NCI-H82 (cell line): ENCODE data around the gene PGLYRP3.
"Not testable (repeated sequence)": the region's sequence is repeated elsewhere in the genome, so short reads cannot be mapped to it uniquely, and the experiment has no call there.

Experiments
- DNase-seq: peaks from one replicate; lab custom pipeline; 2025; lab: John Stamatoyannopoulos, UW

Gene PGLYRP3

DNA sequence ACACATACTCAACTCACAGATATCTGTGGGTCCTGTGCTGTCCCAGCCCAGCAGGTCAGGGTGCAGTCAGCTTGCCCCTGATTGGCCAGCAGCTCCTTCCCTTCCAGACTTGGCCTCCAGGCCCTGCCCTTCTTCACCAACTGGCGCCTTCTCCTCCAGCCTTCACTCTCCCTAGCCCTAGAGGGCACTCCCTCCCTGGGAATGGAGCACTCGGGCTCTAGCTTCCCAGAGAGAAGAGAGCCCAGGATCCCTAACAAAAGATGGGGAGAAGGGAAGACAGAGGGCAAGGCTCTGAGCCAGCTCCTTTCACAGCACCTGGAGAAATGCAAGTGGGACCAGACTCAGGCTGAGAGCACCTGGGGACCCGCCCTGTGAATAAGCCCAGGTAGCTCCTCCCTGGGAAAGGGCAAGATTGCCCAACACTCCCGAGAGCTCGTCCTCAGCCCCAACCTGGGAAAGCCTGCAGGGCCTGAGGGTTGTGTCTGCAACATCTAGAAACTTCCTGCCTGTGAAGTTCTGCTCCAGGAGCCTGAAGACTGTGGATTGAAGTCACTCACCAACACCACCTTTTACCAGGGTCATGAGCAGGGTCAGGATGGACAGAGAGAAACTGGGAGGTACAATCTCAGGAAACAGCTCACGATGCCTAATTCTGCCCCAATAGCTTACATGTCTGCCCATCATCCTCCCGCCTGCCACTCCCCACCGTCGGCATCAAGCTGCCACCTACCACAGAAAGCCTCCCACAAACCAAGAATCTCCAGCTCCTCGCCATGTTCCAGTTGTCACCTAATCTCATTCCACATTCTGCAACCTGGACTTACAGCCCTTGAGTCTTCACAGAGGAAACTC is 36.0 kb upstream of the PGLYRP3 start, which contains the start of gene PGLYRP4:
TSS of gene PGLYRP4 (minus strand) at position 331 of the 852 bp plus-strand sequence. CDS start 909 bp downstream, outside the sequence.
- peak; percentile 57 for DNase-seq

GRCh38 chr1:153347856-153348255 is 35.1 kb upstream of the PGLYRP3 start:
- DNase-seq, result no peak

DNA sequence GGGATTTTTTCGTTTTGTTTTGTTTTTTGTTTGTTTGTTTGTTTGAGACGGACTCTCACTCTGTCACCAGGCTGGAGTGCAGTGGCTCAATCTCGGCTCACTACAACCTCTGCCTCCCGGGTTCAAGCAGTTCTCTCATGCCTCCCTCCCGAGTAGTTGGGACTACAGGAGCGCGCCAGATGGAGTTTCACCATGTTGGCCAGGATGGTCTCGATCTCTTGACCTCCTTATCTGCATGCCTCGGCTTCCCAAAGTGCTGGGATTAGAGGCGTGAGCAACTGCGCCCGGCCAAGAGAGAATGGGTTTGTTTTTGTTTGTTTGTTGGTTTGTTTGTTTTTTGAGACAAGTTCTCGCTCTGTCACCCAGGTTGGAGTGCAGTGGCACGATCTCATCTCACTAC is 34.3 kb upstream of the PGLYRP3 start:
- not testable (repeated sequence) for DNase-seq

DNA sequence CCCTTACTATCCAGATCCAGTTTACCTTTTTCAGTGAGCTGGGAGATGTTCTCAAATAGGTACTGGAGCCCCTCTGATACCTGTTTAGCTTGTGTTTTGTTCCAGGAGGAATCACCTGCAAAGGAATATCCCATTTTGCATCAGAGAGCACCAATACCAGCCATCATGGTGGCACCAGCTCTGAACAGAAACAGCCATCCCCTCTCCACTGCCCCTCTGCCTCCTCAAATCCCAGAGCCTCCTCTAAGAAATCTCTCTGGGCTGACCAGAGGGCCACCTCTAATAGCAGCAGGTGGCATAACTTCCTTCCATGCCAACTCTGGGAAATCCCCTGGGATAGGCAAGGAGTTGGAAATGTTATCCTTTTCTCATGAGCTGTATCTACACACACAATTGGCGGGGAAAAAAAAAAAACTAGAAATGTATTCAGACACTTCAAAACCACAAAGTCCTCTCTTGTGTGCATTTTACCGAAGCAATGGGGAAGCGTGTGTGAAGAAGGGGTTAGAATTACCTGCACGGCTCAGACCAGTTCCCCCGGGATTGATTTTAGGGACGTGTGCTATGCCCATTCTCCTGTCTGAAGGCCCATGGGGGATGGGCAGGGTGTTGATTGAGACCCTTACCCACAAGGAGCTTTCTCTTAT is 33.4 kb upstream of the PGLYRP3 start:
- DNase-seq, result no peak

- DNase-seq, result no peak
These were observed 32.7 kb upstream of the PGLYRP3 start for GRCh38 chr1:153345187-153346076.

- no peak for DNase-seq
These were observed 31.9 kb upstream of the PGLYRP3 start for GRCh38 chr1:153344718-153345025.

DNA sequence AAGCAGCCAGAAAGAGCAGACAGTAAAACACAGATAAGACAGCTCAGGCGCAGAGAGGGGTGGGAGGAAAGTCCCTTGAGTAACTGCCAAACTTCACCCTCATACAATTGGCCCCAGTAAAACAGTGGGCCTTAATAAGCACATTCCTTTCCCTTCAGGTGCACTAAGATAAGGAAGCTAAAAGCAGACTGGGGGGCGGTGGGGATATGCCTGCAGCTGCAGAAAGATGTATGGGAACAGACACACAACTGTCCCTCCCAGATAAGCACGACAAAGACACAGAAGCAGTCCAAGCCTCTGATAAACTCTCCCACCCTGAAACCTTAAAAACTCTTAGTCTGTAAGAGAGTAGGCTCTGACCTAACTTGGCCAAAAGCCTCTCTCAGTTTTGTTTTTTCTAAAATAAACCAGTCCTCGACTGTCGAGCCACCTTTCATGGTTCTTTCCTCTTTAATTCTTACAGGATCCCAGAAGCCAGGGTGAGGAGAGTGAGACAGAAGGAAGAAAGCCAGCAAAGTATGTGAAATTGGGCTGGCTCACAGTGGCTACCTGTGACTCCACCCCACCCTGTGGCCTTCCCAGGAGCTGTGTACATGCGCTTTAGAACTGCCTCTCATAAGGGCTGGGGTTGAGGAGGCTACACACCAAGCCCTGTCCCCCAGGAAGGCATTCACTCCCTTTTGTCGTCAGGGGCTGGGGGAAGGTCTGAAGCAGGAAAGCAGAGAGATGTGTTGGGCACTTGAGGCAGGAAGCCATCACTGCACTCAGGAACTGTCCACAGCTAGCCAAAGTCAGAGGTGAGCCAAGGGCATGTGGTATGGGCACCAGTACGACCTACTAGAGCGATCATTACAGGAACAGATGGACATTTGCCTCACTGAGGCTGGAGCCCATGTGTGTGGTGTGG is 31.3 kb upstream of the PGLYRP3 start:
- DNase-seq, result no peak

GRCh38 chr1:153343040-153343681 is 30.4 kb upstream of the PGLYRP3 start:
- no peak for DNase-seq

GRCh38 chr1:153342178-153342577 is 29.4 kb upstream of the PGLYRP3 start:
- no peak for DNase-seq

- no peak for DNase-seq
These were observed 28.7 kb upstream of the PGLYRP3 start for GRCh38 chr1:153341431-153341934.

- DNase-seq, result no peak
These were observed 27.6 kb upstream of the PGLYRP3 start for GRCh38 chr1:153340356-153340755.

DNA sequence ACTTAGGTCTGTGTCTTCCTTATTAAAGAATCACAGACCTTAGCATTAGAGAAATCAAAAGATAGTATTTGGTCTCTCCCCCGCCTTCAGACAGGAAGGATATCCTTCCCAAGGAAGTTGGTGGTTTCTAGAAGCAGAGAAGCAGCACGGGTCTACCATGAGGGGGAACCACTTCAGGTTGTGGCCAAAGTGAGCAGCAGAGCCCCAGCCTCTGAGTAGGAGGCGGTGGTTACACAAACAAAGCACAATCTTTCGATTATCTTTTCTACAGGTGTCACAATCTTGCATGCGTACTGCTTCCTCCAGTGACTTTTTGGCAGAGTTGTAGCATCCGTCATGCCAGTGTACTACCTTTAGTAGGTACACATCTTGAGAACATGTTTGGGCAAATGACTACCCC is 27.1 kb upstream of the PGLYRP3 start:
- no peak for DNase-seq

DNA sequence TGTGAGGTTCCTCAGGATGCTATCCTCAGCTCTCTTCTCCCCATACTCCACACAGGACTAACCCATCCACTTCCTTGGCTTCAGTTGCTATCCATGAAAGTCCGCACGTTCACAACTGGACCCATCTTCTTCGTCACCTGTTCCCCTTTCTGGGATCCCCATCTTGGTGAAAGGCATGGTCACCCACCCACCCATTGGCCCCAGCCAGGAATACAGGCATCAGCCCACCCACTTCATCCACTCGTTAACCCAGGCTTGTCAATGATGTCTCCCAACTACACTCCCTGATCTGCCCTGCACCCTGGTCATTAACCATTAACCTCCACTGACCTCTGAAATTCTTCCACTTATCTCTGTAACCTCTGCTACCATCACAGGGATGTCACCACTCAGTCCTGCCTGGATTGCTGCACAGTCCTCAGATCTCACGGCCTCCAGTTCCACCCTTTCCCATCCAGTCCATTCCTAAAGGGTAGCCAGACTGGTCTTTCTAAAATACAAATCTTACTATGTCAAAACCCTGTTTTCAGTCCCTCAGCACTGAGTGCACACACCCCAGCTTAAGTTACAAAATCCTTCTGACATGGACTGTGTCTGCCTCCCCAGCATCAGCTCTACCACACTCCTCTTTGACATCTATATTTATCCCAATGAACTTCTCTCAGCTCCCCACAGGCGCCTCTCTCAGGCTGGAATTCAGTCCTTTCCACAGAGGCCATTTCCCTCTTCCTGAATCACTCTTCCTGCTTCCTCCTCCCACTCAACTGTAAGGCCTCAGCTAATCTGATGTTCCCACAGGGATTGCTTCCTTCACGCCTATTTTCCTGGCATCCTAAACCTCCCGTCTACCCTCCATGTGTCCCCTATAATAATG is 25.5 kb upstream of the PGLYRP3 start:
- DNase-seq, result no peak

DNA sequence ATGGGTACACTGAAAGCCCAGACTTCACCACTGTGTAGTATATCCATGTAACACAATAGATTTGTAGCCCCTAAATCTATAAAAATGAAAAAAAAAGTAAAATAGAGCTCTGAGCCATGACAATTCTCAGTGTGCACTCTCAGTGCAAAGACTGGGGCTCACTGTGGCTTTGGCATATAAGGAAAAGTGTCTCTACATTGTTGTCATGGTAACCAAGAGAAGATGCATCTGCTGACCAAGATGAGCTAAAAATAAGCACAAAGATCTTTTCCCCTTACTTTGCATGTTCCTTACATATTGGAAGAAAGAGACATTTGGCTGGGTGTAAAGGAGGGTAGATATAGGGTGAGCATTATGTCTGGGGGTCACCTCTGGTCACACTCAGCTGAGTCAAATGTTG is 23.9 kb upstream of the PGLYRP3 start:
- no peak for DNase-seq

GRCh38 chr1:153333902-153334301 is 21.1 kb upstream of the PGLYRP3 start:
- no peak for DNase-seq

- DNase-seq, result no peak
These were observed 12.2 kb upstream of the PGLYRP3 start for GRCh38 chr1:153324912-153325311.

DNA sequence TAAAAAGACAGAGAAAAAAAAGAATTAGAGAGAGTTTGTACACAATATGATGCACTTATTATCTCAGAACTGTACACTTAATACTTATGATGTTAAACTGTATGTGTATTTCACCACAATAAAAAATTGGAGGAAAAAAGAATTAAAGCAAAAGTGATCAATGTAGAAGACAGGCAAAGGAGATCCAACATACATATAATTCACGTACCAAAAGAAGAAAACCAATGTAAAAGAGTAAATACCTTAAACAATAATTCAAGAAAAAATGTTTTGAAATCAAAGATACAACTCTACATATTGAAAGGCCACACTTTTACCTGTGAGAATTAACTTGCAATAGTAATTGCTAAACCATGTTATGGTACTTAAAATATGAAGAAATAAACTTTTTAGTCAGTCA is 9.8 kb upstream of the PGLYRP3 start:
- DNase-seq, result no peak

DNA sequence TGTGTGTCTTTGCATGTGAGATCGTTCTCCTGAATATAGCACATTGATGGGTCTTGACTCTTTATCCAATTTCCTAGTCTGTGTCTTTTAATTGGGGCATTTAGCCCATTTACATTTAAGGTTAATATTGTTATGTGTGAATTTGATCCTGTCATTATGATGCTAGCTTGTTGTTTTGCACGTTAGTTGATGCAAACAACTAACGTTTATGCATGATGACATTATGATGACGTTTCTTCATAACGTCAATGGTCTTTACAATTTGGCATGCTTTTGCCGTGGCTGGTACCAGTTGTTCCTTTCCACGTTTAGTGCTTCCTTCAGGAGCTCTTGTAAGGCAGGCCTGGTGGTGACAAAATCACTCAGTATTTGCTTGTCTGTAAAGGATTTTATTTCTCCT is 5.4 kb upstream of the PGLYRP3 start:
- DNase-seq, result not testable (repeated sequence)

GRCh38 chr1:153316013-153316412 is 3.3 kb upstream of the PGLYRP3 start:
- DNase-seq, result not testable (repeated sequence)

GRCh38 chr1:153314388-153314787 is 1.6 kb upstream of the PGLYRP3 start:
- DNase-seq, result not testable (repeated sequence)
